ENCODE results near the gene GPRASP3.

DNA sequence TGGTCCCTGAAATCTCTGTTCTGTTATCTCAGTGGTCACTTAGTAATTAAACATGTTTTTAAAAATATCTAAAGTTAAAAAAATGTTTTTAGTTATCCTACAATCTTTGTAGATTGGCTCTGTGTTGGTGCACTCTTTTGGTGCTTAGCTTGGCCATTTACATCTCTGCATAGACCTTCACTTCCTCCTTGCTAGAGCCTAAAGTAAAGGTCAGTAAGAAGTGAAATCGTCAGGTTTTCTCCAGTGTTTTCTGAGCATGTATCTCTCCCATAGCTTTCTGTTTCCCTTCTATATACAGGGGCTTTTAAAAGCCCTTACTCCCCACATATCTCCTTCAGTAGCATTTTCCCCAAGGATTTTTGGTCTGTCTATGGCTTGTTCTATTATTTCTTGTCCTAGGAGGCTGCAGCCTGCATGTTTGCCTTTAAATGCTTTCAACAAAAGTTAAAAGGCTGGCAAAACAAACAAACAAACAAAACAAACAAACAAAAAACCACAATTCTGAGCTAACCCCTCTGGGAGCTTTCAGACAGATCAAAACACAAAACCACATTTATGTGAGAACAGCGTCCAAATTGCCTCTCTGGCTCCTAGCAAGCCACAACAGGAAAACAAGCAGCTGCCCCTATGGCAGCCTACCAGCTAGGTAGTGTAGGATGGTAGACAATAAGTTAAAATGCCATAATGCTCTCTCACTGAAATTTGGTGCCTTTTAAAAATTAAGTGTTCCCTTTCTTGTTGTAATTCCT, 35.6 kb upstream of the GPRASP3 start:
- TF ChIP-seq, protein P1, sequence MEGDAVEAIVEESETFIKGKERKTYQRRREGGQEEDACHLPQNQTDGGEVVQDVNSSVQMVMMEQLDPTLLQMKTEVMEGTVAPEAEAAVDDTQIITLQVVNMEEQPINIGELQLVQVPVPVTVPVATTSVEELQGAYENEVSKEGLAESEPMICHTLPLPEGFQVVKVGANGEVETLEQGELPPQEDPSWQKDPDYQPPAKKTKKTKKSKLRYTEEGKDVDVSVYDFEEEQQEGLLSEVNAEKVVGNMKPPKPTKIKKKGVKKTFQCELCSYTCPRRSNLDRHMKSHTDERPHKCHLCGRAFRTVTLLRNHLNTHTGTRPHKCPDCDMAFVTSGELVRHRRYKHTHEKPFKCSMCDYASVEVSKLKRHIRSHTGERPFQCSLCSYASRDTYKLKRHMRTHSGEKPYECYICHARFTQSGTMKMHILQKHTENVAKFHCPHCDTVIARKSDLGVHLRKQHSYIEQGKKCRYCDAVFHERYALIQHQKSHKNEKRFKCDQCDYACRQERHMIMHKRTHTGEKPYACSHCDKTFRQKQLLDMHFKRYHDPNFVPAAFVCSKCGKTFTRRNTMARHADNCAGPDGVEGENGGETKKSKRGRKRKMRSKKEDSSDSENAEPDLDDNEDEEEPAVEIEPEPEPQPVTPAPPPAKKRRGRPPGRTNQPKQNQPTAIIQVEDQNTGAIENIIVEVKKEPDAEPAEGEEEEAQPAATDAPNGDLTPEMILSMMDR (conservative IDR thresholded peaks at IDR 0.05; ENCODE audit: low read length) = no peak
- TF ChIP-seq EZH2phosphoT487 (IDR thresholded peaks at IDR 0.05; ENCODE audit: borderline replicate concordance) = no peak

Measured in Loucy (cell line).